K562 (cell line): ENCODE results near the gene NUP85. TPM values are rescaled to one million over a fixed set of nuclear protein-coding genes. Genes with fewer than 3 reads are reported as not detected.
A peak's percentile ranks its signal among the peaks of the same experiment; 100 is the strongest.

Source experiments
- ARID4B ChIP-seq: sonication (generic); formaldehyde crosslinking; IDR thresholded peaks from 2 replicates; pipeline ENCODE4 v1.8.0; 2022; ENCODE audit warnings: mild to moderate bottlenecking, missing genetic modification reagents
- E2F6 ChIP-seq, 2 experiments: IDR thresholded peaks; 2 replicates each; pipeline ENCODE4 v1.6.1; 2011; ENCODE audit warnings: borderline replicate concordance in 1 of 2, control low read depth in 1 of 2, low read depth in 1 of 2, low read length in 1 of 2, mild to moderate bottlenecking in 1 of 2, mixed read lengths in 1 of 2, moderate library complexity in 1 of 2; ENCODE audit not compliant: insufficient read depth in 1 of 2, insufficient read length in 1 of 2, poor library complexity in 1 of 2, severe bottlenecking in 1 of 2; ENCODE audit errors: extremely low read depth in 1 of 2
- ETS1 ChIP-seq: conservative IDR thresholded peaks from 2 replicates; pipeline ENCODE4 v1.6.1; 2011; ENCODE audit warnings: low read depth, mild to moderate bottlenecking, low read length; ENCODE audit not compliant: control insufficient read depth
- ETV5 ChIP-seq: sonication (generic); formaldehyde crosslinking; IDR thresholded peaks from 2 replicates; pipeline ENCODE4 v1.4.0; 2020; ENCODE audit warnings: low read depth, mild to moderate bottlenecking, missing genetic modification reagents
- GTF2A2 ChIP-seq: IDR thresholded peaks from 2 replicates; pipeline ENCODE4 v1.6.1; 2016; ENCODE audit warnings: mild to moderate bottlenecking, missing genetic modification characterization, missing compliant biosample characterization
- HDAC1 ChIP-seq, 2 experiments: fragments of 450-650 bp; IDR thresholded peaks; 2 replicates each; pipeline ENCODE4 v1.6.1; 2016 to 2017; ENCODE audit warnings: inconsistent platforms in 1 of 2, mild to moderate bottlenecking in 1 of 2, moderate library complexity in 1 of 2
- HNRNPUL1 ChIP-seq: fragments of 200-400 bp; formaldehyde crosslinking; IDR thresholded peaks from 2 replicates; pipeline ENCODE4 v1.6.1; 2017; ENCODE audit warnings: low read length
- KAT7 ChIP-seq: sonication (generic); formaldehyde crosslinking; IDR thresholded peaks from 2 replicates; pipeline ENCODE4 v1.8.0; 2022; ENCODE audit warnings: missing genetic modification reagents, mild to moderate bottlenecking, borderline replicate concordance
- LARP7 ChIP-seq: fragments of 450-650 bp; IDR thresholded peaks from 2 replicates; pipeline ENCODE4 v1.6.1; 2016
- NCOA2 ChIP-seq, 2 experiments: fragments of 450-650 bp; IDR thresholded peaks; 2 replicates each; pipeline ENCODE4 v1.6.1; 2018; ENCODE audit warnings: mild to moderate bottlenecking in 2 of 2, moderate library complexity in 1 of 2; ENCODE audit not compliant: partially characterized antibody in 2 of 2
- NFIC ChIP-seq: fragments of 450-650 bp; IDR thresholded peaks from 2 replicates; pipeline ENCODE4 v1.6.1; 2017; ENCODE audit warnings: mild to moderate bottlenecking, inconsistent platforms
- SMARCE1 ChIP-seq: fragments of 450-650 bp; IDR thresholded peaks from 2 replicates; pipeline ENCODE4 v1.7.1; 2016; ENCODE audit warnings: mild to moderate bottlenecking
- ZBTB7A ChIP-seq: IDR thresholded peaks from 2 replicates; pipeline ENCODE4 v1.6.1; 2011; ENCODE audit warnings: low read depth, mild to moderate bottlenecking, low read length, moderate library complexity, borderline replicate concordance; ENCODE audit not compliant: control insufficient read depth
- ZNF12 ChIP-seq: sonication (generic); formaldehyde crosslinking; IDR thresholded peaks from 2 replicates; pipeline ENCODE4 v1.4.0; 2020; ENCODE audit warnings: mild to moderate bottlenecking, missing genetic modification reagents
- ZNF184 ChIP-seq: sonication (generic); formaldehyde crosslinking; IDR thresholded peaks from 2 replicates; pipeline ENCODE4 v1.5.0; 2020; ENCODE audit warnings: missing genetic modification reagents
- ZNF766 ChIP-seq: fragments of 200-800 bp; sonication (Bioruptor generic); conservative IDR thresholded peaks from 2 replicates; pipeline ENCODE4 v1.6.1; 2016; ENCODE audit warnings: missing genetic modification characterization, missing compliant biosample characterization
- ZNF778 ChIP-seq: fragments of 450-650 bp; formaldehyde crosslinking; IDR thresholded peaks from 2 replicates; pipeline ENCODE4 v1.4.0; 2020; ENCODE audit warnings: mild to moderate bottlenecking, moderate library complexity
- polyA plus RNA-seq, 8 experiments: library from polyadenylated mRNA; depleted of rRNA in 4 of 8; stranded (reverse) in 5 of 8; unstranded in 3 of 8; fragments of >200 nt; fragmentation: Nextera tagmentation in 2 of 8; fragmentation: Illumina TruSeq in 1 of 8; extraction: Ambion mirVana in 2 of 8; extraction: Trizol in 1 of 8; gene quantifications; 2 replicates each; pipeline versions ENCODE4 v1.2.1 to v1.2.3, GENCODE V29; 2011 to 2014; ENCODE audit warnings: inconsistent platforms in 1 of 8, missing spikeins in 1 of 8
- total RNA-seq, 7 experiments: library from RNA; depleted of rRNA in 6 of 7; stranded (reverse); fragments of >200 nt in 6 of 7; fragmentation: Illumina TruSeq in 2 of 7; extraction: Trizol in 2 of 7; gene quantifications; 2 replicates each; pipeline versions ENCODE4 v1.2.1 to v1.2.3, GENCODE V29; 2011 to 2021; ENCODE audit warnings: low replicate concordance in 1 of 7

NUP85 gene
- total and polyA plus RNA-seq, 9 of the 15 experiments (the other 6 are each of a cell fraction or from before 2014, with no cell fraction given) = 50.2 to 177 (median 110) TPM

GRCh38 chr17:75205793-75206163 is 299 bp downstream of the NUP85 start (continued):
- TF ChIP-seq HDAC1 (IDR thresholded peaks at IDR 0.05) = peak in 1 of 2 experiments; percentile 19; a peak in 1 of 4 replicates
- peak; percentile 27; the same call in 1 of the 2 replicates for TF ChIP-seq ETS1
- peak; percentile 2; the same call in 1 of the 2 replicates for TF ChIP-seq NFIC
- TF ChIP-seq ZNF184 (CRISPR knock-in tag) = no peak
- TF ChIP-seq GTF2A2 (tag) = no peak
- TF ChIP-seq ARID4B (CRISPR knock-in tag) = peak; percentile 37; the same call in 1 of the 2 replicates
- TF ChIP-seq HNRNPUL1 = no peak
- 0 out of 2 replicates have a peak, but pooled peaks have one; percentile 1 for TF ChIP-seq ZNF766 (CRISPR knock-in tag)
- TF ChIP-seq SMARCE1 = peak; percentile 16; the same call in 1 of the 2 replicates
- no peak for TF ChIP-seq ZNF778 (CRISPR knock-in tag)
- 0 out of 2 replicates have a peak, but pooled peaks have one; percentile 51 for TF ChIP-seq KAT7 (CRISPR knock-in tag)
- TF ChIP-seq LARP7 = 0 out of 2 replicates have a peak, but pooled peaks have one; percentile 6
- TF ChIP-seq ZBTB7A = peak; percentile 89
- no peak for TF ChIP-seq NCOA2 (IDR thresholded peaks at IDR 0.05; ENCODE audit: partially characterized antibody in 2 of 2)
- TF ChIP-seq ETV5 (CRISPR knock-in tag) = 0 out of 2 replicates have a peak, but pooled peaks have one; percentile 6
- 0 out of 2 replicates have a peak, but pooled peaks have one; percentile 36 for TF ChIP-seq ZNF12 (CRISPR knock-in tag)
- TF ChIP-seq E2F6 (IDR thresholded peaks at IDR 0.05; ENCODE audit: borderline replicate concordance in 1 of 2, extremely low read depth in 1 of 2, insufficient read depth in 1 of 2, insufficient read length in 1 of 2, low read depth in 1 of 2, low read length in 1 of 2, poor library complexity in 1 of 2, severe bottlenecking in 1 of 2) = peak in 1 of 2 experiments; percentile 1
